ENCODE data around the gene GPR156.

DNA sequence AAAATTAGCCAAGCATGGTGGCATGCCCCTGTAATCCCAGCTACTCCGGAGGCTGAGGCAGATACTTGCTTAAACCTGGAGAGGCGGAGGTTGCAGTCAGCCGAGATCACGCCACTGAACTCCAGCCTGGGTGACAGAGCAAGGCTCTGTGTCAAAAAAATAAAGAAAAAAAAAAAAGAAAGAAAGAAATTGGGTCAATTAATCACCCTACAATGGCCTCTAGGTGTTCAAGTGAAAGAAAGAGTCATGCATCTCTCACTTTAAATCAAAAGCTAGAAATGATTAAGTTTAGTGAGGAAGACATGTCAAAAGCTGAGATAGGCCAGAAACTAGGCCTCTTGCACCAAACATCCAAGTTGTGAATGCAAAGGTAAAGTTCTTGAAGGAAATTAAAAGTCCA is 145.9 kb downstream of the GPR156 start:
- TF ChIP-seq, protein P1, sequence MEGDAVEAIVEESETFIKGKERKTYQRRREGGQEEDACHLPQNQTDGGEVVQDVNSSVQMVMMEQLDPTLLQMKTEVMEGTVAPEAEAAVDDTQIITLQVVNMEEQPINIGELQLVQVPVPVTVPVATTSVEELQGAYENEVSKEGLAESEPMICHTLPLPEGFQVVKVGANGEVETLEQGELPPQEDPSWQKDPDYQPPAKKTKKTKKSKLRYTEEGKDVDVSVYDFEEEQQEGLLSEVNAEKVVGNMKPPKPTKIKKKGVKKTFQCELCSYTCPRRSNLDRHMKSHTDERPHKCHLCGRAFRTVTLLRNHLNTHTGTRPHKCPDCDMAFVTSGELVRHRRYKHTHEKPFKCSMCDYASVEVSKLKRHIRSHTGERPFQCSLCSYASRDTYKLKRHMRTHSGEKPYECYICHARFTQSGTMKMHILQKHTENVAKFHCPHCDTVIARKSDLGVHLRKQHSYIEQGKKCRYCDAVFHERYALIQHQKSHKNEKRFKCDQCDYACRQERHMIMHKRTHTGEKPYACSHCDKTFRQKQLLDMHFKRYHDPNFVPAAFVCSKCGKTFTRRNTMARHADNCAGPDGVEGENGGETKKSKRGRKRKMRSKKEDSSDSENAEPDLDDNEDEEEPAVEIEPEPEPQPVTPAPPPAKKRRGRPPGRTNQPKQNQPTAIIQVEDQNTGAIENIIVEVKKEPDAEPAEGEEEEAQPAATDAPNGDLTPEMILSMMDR (optimal IDR thresholded peaks at IDR 0.05 in 1 of 3, IDR thresholded peaks at IDR 0.05 in 1 of 3, conservative IDR thresholded peaks at IDR 0.05 in 1 of 3; ENCODE audit: extremely low read depth in 1 of 3, insufficient read depth in 2 of 3, low read length in 3 of 3) = no peak
- TF ChIP-seq EZH2 (IDR thresholded peaks at IDR 0.05; ENCODE audit: low read length) = no peak

All from keratinocyte (primary cell).